Transverse colon (tissue), 4 donors: ENCODE data around the gene ZBTB48.
"Not testable (repeated sequence)": the region's sequence is repeated elsewhere in the genome, so short reads cannot be mapped to it uniquely, and the experiment has no call there.

Source experiments
- POLR2A ChIP-seq: fragments of 450-650 bp; IDR thresholded peaks from one replicate; pipeline ENCODE4 v1.6.1; 2016; ENCODE audit warnings: antibody characterized with exemption, mild to moderate bottlenecking, moderate library complexity
- POLR2AphosphoS5 ChIP-seq, 3 donors: sonication (generic); formaldehyde crosslinking; IDR thresholded peaks; one replicate each; pipeline ENCODE4 v1.6.1; 2016; ENCODE audit warnings: antibody characterized with exemption in 3 of 3
- TF ChIP-seq, protein P1 (sequence below), 5 experiments: fragments of 200-600 bp in 3 of 5; fragments of 450-650 bp in 2 of 5; sonication (generic) in 3 of 5; IDR thresholded peaks; 1 replicate in 2 of 5; 2 replicates in 3 of 5; pipeline ENCODE4 v1.5.1; 2016 to 2017; ENCODE audit warnings: antibody characterized with exemption in 5 of 5, inconsistent platforms in 3 of 5, mild to moderate bottlenecking in 2 of 5, moderate library complexity in 1 of 5

DNA sequence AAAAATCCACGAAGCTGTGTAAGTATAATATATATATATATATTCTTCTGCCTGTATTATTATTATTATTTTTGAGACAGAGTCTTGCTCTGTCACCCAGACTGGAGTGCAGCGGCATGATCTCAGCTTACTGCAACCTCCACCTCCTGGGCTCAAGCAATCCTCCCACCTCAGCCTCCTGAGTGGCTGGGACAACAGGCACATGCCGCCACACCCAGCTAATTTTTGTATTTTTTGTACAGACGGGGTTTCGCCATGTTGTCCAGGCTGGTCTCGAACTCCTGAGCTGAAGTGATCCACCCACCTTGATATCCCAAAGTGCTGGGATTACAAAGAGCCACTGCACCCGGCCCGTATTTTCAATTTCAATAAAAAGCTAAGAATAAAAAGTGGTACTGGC is 20.2 kb downstream of the ZBTB48 start:
- TF ChIP-seq, protein P1, sequence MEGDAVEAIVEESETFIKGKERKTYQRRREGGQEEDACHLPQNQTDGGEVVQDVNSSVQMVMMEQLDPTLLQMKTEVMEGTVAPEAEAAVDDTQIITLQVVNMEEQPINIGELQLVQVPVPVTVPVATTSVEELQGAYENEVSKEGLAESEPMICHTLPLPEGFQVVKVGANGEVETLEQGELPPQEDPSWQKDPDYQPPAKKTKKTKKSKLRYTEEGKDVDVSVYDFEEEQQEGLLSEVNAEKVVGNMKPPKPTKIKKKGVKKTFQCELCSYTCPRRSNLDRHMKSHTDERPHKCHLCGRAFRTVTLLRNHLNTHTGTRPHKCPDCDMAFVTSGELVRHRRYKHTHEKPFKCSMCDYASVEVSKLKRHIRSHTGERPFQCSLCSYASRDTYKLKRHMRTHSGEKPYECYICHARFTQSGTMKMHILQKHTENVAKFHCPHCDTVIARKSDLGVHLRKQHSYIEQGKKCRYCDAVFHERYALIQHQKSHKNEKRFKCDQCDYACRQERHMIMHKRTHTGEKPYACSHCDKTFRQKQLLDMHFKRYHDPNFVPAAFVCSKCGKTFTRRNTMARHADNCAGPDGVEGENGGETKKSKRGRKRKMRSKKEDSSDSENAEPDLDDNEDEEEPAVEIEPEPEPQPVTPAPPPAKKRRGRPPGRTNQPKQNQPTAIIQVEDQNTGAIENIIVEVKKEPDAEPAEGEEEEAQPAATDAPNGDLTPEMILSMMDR (IDR thresholded peaks at IDR 0.05), result not testable (repeated sequence)
- TF ChIP-seq POLR2A; POLR2AphosphoS5 (IDR thresholded peaks at IDR 0.05): not testable (repeated sequence)
